HepG2 (cell line): ENCODE measurements around the gene PRKAG1. TPM values are rescaled to one million over a fixed set of nuclear protein-coding genes. Genes with fewer than 3 reads are reported as not detected.

Experiments used
- ATAC-seq: fragments of 200-7000 bp; cut with Tn5 transposase; 3 replicates; pipeline ENCODE4 v1.9.1; 2020; ENCODE audit warnings: mild to moderate bottlenecking, moderate library complexity
- BruUV-seq: library from RNA; stranded (reverse); fragments of 400-500 nt; replicated peaks from 2 replicates; lab custom pipeline; 2021; lab: Mats Ljungman, UMichigan
- CTCF ChIA-PET: fragments of 300-600 bp; formaldehyde crosslinking; extraction: SDS; loops from one replicate; lab custom pipeline; 2021; ENCODE audit warnings: low total read pairs, inconsistent platforms, low intra/inter-chr PET ratio; lab: Yijun Ruan, JAX
- POLR2A ChIA-PET: fragments of 350-600 bp; sonication (Branson Sonifier 250); formaldehyde crosslinking; loops from one replicate; lab custom pipeline; 2020; ENCODE audit warnings: antibody characterized with exemption, inconsistent platforms; lab: Yijun Ruan, JAX
- DNase-seq: peaks from one replicate; pipeline ENCODE4 v3.0.0-alpha.2; 2015; ENCODE audit warnings: low spot score
- FAIRE-seq: peaks from 3 replicates; lab custom pipeline; 2011; peaks lifted over from hg19 to GRCh38; lab: Jason Lieb, UNC
- H2AFZ ChIP-seq: one replicate; pipeline ENCODE4 v1.6.1; 2011; ENCODE audit warnings: low read length, inconsistent platforms
- H3K27ac ChIP-seq: fragments of 300-600 bp; 3 replicates; pipeline ENCODE4 v1.8.0; 2011; ENCODE audit warnings: mixed run types, mild to moderate bottlenecking, mixed read lengths, low read length, inconsistent platforms; ENCODE audit not compliant: insufficient read depth; ENCODE audit errors: extremely low read length
- H3K27me3 ChIP-seq, 2 experiments: fragments of 200-600 bp in 1 of 2; 2 replicates in 1 of 2; 3 replicates in 1 of 2; pipeline versions ENCODE4 v1.6.0 to v1.8.0; 2011; ENCODE audit warnings: low read length in 2 of 2, mild to moderate bottlenecking in 2 of 2, moderate library complexity in 2 of 2, inconsistent platforms in 1 of 2; ENCODE audit not compliant: insufficient read depth in 2 of 2, control insufficient read depth in 1 of 2
- H3K36me3 ChIP-seq, 2 experiments: fragments of 200-600 bp in 1 of 2; replicated peaks in 1 of 2; 2 replicates in 1 of 2; 3 replicates in 1 of 2; pipeline versions ENCODE4 v1.5.1 to v1.8.0; 2011; ENCODE audit warnings: low read length in 2 of 2, inconsistent platforms in 1 of 2; ENCODE audit not compliant: insufficient read depth in 2 of 2, control insufficient read depth in 1 of 2
- H3K4me1 ChIP-seq: 2 replicates; pipeline ENCODE4 v1.5.1; 2012; ENCODE audit warnings: low read length, inconsistent platforms; ENCODE audit not compliant: insufficient read depth
- H3K4me2 ChIP-seq: 2 replicates; pipeline ENCODE4 v1.6.0; 2011; ENCODE audit warnings: low read depth, low read length, inconsistent platforms
- H3K4me3 ChIP-seq, 3 experiments: fragments of 200-600 bp in 1 of 3; sonication (generic), shearing (Covaris generic) in 1 of 3; replicated peaks in 1 of 3; 2 replicates each; pipeline ENCODE4 v1.5.1; 2011 to 2016; ENCODE audit warnings: low read length in 3 of 3, inconsistent platforms in 2 of 3, low read depth in 2 of 3, mild to moderate bottlenecking in 2 of 3, control low read depth in 1 of 3, mixed read lengths in 1 of 3; ENCODE audit not compliant: insufficient read depth in 1 of 3
- H3K79me2 ChIP-seq: one replicate; pipeline ENCODE4 v1.6.1; 2011; ENCODE audit warnings: low read length, inconsistent platforms; ENCODE audit not compliant: insufficient read depth
- H3K9ac ChIP-seq: 2 replicates; pipeline ENCODE4 v1.6.0; 2011; ENCODE audit warnings: mild to moderate bottlenecking, low read depth, low read length, inconsistent platforms; ENCODE audit not compliant: insufficient read depth
- H3K9me3 ChIP-seq: 2 replicates; pipeline ENCODE4 v1.5.1; 2012; ENCODE audit warnings: mild to moderate bottlenecking, low read length
- H4K20me1 ChIP-seq: 2 replicates; pipeline ENCODE4 v1.6.0; 2011; ENCODE audit warnings: inconsistent platforms, mild to moderate bottlenecking, low read length, moderate library complexity; ENCODE audit not compliant: insufficient read depth
- ATAD3A ChIP-seq: sonication (generic); formaldehyde crosslinking; IDR thresholded peaks from 2 replicates; pipeline ENCODE4 v1.4.0; 2020; ENCODE audit warnings: missing genetic modification reagents
- BRCA1 ChIP-seq: sonication (generic); formaldehyde crosslinking; IDR thresholded peaks from 2 replicates; pipeline ENCODE4 v1.4.0; 2020; ENCODE audit warnings: missing genetic modification reagents
- CAMTA2 ChIP-seq: sonication (generic); formaldehyde crosslinking; IDR thresholded peaks from 2 replicates; pipeline ENCODE4 v1.4.0; 2020; ENCODE audit warnings: mild to moderate bottlenecking, missing genetic modification reagents, borderline replicate concordance
- CHD2 ChIP-seq: IDR thresholded peaks from 2 replicates; pipeline ENCODE4 v1.6.1; 2011; ENCODE audit warnings: low read depth, low read length, improper control_type of control experiment
- CTCF ChIP-seq: sonication (generic); formaldehyde crosslinking; IDR thresholded peaks from 2 replicates; pipeline ENCODE4 v1.5.0; 2020; ENCODE audit warnings: mild to moderate bottlenecking, missing genetic modification reagents, moderate library complexity
- MEIS2 ChIP-seq: sonication (generic); formaldehyde crosslinking; IDR thresholded peaks from 2 replicates; pipeline ENCODE4 v1.9.0; 2021; ENCODE audit warnings: mild to moderate bottlenecking, missing genetic modification reagents
- SP1 ChIP-seq, 2 experiments: fragments of 450-650 bp in 1 of 2; sonication (generic) in 1 of 2; formaldehyde crosslinking in 1 of 2; IDR thresholded peaks; 2 replicates each; pipeline versions ENCODE4 v1.4.0 to v1.6.1; 2016 to 2020; ENCODE audit warnings: missing genetic modification reagents in 1 of 2
- TAF15 ChIP-seq: fragments of 200-400 bp; formaldehyde crosslinking; IDR thresholded peaks from one replicate; pipeline ENCODE4 v1.6.1; 2018; ENCODE audit warnings: mild to moderate bottlenecking, low read depth, low read length; ENCODE audit not compliant: poor library complexity, severe bottlenecking
- ZBTB25 ChIP-seq: IDR thresholded peaks from 2 replicates; pipeline ENCODE4 v1.6.1; 2018; ENCODE audit warnings: missing genetic modification reagents
- ZKSCAN1 ChIP-seq: fragments of 150-350 bp; IDR thresholded peaks from 2 replicates; pipeline ENCODE4 v1.6.1; 2014; ENCODE audit warnings: low read length
- ZNF431 ChIP-seq: sonication (generic); formaldehyde crosslinking; IDR thresholded peaks from 2 replicates; pipeline ENCODE4 v1.9.0; 2022; ENCODE audit warnings: missing genetic modification reagents, low read depth, mild to moderate bottlenecking, borderline replicate concordance
- ZNF543 ChIP-seq: sonication (generic); formaldehyde crosslinking; IDR thresholded peaks from 2 replicates; pipeline ENCODE4 v1.4.0; 2020; ENCODE audit warnings: mild to moderate bottlenecking, missing genetic modification reagents
- WGBS: methylation state at CpG from one replicate; pipeline ENCODE4 v1.1.6; 2017; ENCODE audit warnings: low lambda C conversion rate; 5-methylcytosine and 5-hydroxymethylcytosine counted together
- in situ Hi-C: cut with HindIII; loops from 2 replicates; pipeline ENCODE4 v1.10.0; 2017; ENCODE audit warnings: low pct_unique_long_range_greater_than_20kb; ENCODE audit not compliant: extremely low pct_ligation_motif_present
- intact Hi-C: fragments of 100-400 bp; cut with micrococcal nuclease; formaldehyde crosslinking; loops from one replicate; pipeline ENCODE4 v1.10.0; 2022; ENCODE audit not compliant: unreplicated experiment
- polyA plus RNA-seq, 8 experiments: library from polyadenylated mRNA; depleted of rRNA in 3 of 8; stranded (reverse) in 7 of 8; unstranded in 1 of 8; fragments of >200 nt; fragmentation: Illumina TruSeq in 4 of 8; extraction: Trizol in 4 of 8; gene quantifications; 2 replicates each; pipeline versions ENCODE4 v1.2.1 to v1.2.3, GENCODE V29; 2011 to 2016; ENCODE audit warnings: low read depth in 4 of 8, missing spikeins in 1 of 8, mixed read lengths in 1 of 8; ENCODE audit not compliant: insufficient read depth in 1 of 8
- total RNA-seq, 5 experiments: library from RNA; depleted of rRNA; stranded (reverse); fragments of >200 nt; fragmentation: Illumina TruSeq; extraction: Trizol; gene quantifications; 2 replicates each; pipeline ENCODE4 v1.2.3, GENCODE V29; 2016; ENCODE audit warnings: low read depth in 1 of 5
- TF ChIP-seq, protein P1 (sequence below): sonication (generic); formaldehyde crosslinking; IDR thresholded peaks from 2 replicates; pipeline ENCODE4 v1.8.0; 2022; ENCODE audit warnings: mild to moderate bottlenecking, missing genetic modification reagents, moderate library complexity
- TF ChIP-seq, protein P2 (sequence below): sonication (generic); formaldehyde crosslinking; IDR thresholded peaks from 2 replicates; pipeline ENCODE4 v1.5.1; 2020; ENCODE audit warnings: mild to moderate bottlenecking, moderate library complexity, missing genetic modification reagents
- TF ChIP-seq, protein P3 (sequence below): sonication (generic); formaldehyde crosslinking; IDR thresholded peaks from 2 replicates; pipeline ENCODE4 v1.4.0; 2020; ENCODE audit warnings: mild to moderate bottlenecking, missing genetic modification reagents

PRKAG1 gene
- total and polyA plus RNA-seq, 2 of the 13 experiments (the other 11 are each of a cell fraction or from before 2014, with no cell fraction given), result 26.1 to 32.8 TPM

DNA sequence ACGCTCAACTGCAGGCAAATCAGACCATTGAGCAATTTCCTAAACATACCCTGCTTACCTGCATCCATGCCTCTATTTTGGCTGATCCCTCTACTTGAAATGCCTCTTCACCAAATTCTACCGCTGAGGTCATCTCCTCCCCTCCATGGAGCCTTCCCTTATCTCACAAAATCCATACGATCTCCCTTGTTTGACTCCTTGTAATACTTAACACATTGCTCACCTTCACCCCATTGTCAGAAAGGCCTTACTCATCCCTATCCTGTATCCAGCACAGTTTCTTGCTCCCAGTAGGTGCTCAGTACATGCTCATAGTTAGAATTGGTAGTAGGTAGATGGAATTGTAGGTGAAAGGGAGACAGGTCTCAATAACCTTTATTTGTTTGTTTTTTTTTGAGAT, 24.8 kb downstream of the PRKAG1 start:
- no peak for ATAC-seq
- WGBS, result 9% methylated on average over 3 of the region's 3 CpGs
- Histone ChIP-seq H3K27me3 (peaks cover 10 to 61% of the 10 kb centered on the region in 2 experiments; a peak in 4 of 5 replicates), H3K9ac (no peak overlapping the region), H3K27ac (no peak overlapping the region), H3K9me3 (no peaks in the 10 kb centered on the region), H3K4me3 (no peak overlapping the region), H3K4me1 (peaks cover 47% of the 10 kb centered on the region), H3K79me2 (no peaks in the 10 kb centered on the region), H3K36me3 (no peaks in the 10 kb centered on the region), H3K4me2 (peak overlapping the region; percentile 60; the same call in 1 of the 2 replicates), H2AFZ (no peak overlapping the region), H4K20me1 (no peaks in the 10 kb centered on the region)
- no TSS peak for BruUV-seq
- no peak for FAIRE-seq
- no peak for DNase-seq
- in situ Hi-C loops (no loop called here), intact Hi-C loops (no loop called here)
- ChIA-PET CTCF (no interaction called here), POLR2A (no interaction called here)
- no peak for TF ChIP-seq SP1 (IDR thresholded peaks at IDR 0.05)
- no peak for TF ChIP-seq SP1 (CRISPR knock-in tag; IDR thresholded peaks at IDR 0.05)
- TF ChIP-seq CAMTA2 (CRISPR knock-in tag), result no peak
- TF ChIP-seq CTCF (CRISPR knock-in tag), result no peak
- TF ChIP-seq, protein P1, sequence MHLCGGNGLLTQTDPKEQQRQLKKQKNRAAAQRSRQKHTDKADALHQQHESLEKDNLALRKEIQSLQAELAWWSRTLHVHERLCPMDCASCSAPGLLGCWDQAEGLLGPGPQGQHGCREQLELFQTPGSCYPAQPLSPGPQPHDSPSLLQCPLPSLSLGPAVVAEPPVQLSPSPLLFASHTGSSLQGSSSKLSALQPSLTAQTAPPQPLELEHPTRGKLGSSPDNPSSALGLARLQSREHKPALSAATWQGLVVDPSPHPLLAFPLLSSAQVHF, result no peak
- no peak for TF ChIP-seq ZNF431 (CRISPR knock-in tag)
- TF ChIP-seq TAF15, result no peak
- TF ChIP-seq, protein P2, sequence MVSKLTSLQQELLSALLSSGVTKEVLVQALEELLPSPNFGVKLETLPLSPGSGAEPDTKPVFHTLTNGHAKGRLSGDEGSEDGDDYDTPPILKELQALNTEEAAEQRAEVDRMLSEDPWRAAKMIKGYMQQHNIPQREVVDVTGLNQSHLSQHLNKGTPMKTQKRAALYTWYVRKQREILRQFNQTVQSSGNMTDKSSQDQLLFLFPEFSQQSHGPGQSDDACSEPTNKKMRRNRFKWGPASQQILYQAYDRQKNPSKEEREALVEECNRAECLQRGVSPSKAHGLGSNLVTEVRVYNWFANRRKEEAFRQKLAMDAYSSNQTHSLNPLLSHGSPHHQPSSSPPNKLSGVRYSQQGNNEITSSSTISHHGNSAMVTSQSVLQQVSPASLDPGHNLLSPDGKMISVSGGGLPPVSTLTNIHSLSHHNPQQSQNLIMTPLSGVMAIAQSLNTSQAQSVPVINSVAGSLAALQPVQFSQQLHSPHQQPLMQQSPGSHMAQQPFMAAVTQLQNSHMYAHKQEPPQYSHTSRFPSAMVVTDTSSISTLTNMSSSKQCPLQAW (CRISPR knock-in tag), result no peak
- TF ChIP-seq, protein P3, sequence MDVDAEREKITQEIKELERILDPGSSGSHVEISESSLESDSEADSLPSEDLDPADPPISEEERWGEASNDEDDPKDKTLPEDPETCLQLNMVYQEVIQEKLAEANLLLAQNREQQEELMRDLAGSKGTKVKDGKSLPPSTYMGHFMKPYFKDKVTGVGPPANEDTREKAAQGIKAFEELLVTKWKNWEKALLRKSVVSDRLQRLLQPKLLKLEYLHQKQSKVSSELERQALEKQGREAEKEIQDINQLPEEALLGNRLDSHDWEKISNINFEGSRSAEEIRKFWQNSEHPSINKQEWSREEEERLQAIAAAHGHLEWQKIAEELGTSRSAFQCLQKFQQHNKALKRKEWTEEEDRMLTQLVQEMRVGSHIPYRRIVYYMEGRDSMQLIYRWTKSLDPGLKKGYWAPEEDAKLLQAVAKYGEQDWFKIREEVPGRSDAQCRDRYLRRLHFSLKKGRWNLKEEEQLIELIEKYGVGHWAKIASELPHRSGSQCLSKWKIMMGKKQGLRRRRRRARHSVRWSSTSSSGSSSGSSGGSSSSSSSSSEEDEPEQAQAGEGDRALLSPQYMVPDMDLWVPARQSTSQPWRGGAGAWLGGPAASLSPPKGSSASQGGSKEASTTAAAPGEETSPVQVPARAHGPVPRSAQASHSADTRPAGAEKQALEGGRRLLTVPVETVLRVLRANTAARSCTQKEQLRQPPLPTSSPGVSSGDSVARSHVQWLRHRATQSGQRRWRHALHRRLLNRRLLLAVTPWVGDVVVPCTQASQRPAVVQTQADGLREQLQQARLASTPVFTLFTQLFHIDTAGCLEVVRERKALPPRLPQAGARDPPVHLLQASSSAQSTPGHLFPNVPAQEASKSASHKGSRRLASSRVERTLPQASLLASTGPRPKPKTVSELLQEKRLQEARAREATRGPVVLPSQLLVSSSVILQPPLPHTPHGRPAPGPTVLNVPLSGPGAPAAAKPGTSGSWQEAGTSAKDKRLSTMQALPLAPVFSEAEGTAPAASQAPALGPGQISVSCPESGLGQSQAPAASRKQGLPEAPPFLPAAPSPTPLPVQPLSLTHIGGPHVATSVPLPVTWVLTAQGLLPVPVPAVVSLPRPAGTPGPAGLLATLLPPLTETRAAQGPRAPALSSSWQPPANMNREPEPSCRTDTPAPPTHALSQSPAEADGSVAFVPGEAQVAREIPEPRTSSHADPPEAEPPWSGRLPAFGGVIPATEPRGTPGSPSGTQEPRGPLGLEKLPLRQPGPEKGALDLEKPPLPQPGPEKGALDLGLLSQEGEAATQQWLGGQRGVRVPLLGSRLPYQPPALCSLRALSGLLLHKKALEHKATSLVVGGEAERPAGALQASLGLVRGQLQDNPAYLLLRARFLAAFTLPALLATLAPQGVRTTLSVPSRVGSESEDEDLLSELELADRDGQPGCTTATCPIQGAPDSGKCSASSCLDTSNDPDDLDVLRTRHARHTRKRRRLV (CRISPR knock-in tag), result no peak
- TF ChIP-seq ZNF543 (CRISPR knock-in tag), result no peak
- TF ChIP-seq ZBTB25, result no peak
- no peak for TF ChIP-seq ATAD3A (CRISPR knock-in tag)
- no peak for TF ChIP-seq ZKSCAN1
- TF ChIP-seq BRCA1 (CRISPR knock-in tag), result no peak
- no peak for TF ChIP-seq MEIS2 (CRISPR knock-in tag)
- TF ChIP-seq CHD2, result no peak
